ENCODE results near the gene RUNX2. TPM values are rescaled to one million over a fixed set of nuclear protein-coding genes. Genes with fewer than 3 reads are reported as not detected.

The RUNX2 gene
- total RNA-seq, 1 donor from 2014 or later, result 4.3 TPM

GRCh38 chr6:45477790-45478189, 149.7 kb downstream of the RUNX2 start:
- DNase-seq (ENCODE audit: extremely low read depth, low read depth, low spot score), result no peak

DNA sequence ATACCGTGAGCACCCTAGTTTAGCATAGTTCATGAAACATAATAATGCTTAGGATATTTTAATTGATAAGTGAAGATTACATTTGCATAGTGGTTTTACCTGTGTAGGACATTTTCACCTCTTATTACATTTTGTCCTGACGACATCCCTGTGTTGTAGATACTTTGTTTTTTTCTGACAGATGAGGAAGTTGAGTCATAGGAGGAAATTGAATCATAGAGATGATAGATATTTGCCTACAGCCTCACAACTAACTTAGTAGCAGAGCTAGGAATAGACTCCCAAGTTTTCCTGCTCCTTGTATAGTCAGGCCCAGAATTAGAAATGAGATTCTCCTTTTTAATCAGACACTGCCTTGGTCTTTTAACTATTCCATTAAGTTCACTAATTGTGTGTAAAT, 150.1 kb downstream of the RUNX2 start:
- DNase-seq (ENCODE audit: extremely low read depth, low read depth, low spot score), result peak; percentile 56

- DNase-seq (ENCODE audit: extremely low read depth, low read depth, low spot score), result no peak
Measured at GRCh38 chr6:45479834-45480751, 152.0 kb downstream of the RUNX2 start.

GRCh38 chr6:45480752-45481415, 152.8 kb downstream of the RUNX2 start:
- no peak for DNase-seq (ENCODE audit: extremely low read depth, low read depth, low spot score)

DNA sequence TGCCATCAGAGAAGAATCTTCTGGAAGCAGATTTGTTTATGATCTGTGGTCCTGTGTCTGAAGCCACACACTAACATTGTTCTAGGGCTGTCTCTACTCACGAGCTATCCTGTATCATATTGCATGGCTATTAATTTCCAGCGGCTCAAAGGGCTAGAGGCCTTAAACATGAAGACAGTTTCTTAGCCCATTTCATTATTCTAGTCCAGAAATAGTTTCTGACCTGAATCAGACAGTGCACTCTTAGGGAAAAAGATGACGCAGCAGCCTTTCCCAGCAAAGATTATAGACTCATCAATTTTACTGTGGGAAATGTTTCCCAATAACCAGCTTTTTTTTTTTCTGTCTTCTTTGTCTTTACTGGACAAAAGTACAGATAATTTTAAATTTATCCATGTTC, 154.9 kb downstream of the RUNX2 start:
- DNase-seq (ENCODE audit: extremely low read depth, low read depth, low spot score), result no peak

- no peak for DNase-seq (ENCODE audit: extremely low read depth, low read depth, low spot score)
Measured at GRCh38 chr6:45483501-45483900, 155.4 kb downstream of the RUNX2 start.

DNA sequence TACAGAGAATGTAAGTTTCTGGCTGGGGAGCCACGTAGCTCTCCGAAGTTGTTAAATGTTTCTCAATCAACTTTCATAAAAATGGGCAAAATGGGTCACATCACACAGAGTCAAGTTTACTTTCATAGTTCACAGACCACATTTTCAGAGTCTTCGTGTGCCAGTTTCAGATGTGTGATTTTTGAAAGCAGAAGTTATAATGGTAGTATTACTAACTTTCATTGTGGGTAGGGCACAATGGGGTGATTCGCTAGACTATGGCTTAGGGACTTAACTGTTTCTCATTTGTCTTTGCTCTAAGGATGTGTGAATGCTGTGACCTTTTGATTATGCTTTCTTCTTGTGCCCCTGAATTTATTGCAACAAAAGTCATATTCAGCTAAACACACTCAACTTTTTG, 158.6 kb downstream of the RUNX2 start:
- DNase-seq (ENCODE audit: extremely low read depth, low read depth, low spot score), result no peak

GRCh38 chr6:45487645-45488044, 159.5 kb downstream of the RUNX2 start:
- no peak for DNase-seq (ENCODE audit: extremely low read depth, low read depth, low spot score)

- DNase-seq (ENCODE audit: extremely low read depth, low read depth, low spot score), result no peak
Measured at GRCh38 chr6:45488269-45488668, 160.1 kb downstream of the RUNX2 start.

- no peak for DNase-seq (ENCODE audit: extremely low read depth, low read depth, low spot score)
Measured at GRCh38 chr6:45488889-45489288, 160.8 kb downstream of the RUNX2 start.

GRCh38 chr6:45491048-45491735, 163.1 kb downstream of the RUNX2 start:
- DNase-seq (ENCODE audit: extremely low read depth, low read depth, low spot score), result no peak

GRCh38 chr6:45491874-45492273, 163.7 kb downstream of the RUNX2 start:
- no peak for DNase-seq (ENCODE audit: extremely low read depth, low read depth, low spot score)

GRCh38 chr6:45493761-45494160, 165.6 kb downstream of the RUNX2 start:
- no peak for DNase-seq (ENCODE audit: extremely low read depth, low read depth, low spot score)

DNA sequence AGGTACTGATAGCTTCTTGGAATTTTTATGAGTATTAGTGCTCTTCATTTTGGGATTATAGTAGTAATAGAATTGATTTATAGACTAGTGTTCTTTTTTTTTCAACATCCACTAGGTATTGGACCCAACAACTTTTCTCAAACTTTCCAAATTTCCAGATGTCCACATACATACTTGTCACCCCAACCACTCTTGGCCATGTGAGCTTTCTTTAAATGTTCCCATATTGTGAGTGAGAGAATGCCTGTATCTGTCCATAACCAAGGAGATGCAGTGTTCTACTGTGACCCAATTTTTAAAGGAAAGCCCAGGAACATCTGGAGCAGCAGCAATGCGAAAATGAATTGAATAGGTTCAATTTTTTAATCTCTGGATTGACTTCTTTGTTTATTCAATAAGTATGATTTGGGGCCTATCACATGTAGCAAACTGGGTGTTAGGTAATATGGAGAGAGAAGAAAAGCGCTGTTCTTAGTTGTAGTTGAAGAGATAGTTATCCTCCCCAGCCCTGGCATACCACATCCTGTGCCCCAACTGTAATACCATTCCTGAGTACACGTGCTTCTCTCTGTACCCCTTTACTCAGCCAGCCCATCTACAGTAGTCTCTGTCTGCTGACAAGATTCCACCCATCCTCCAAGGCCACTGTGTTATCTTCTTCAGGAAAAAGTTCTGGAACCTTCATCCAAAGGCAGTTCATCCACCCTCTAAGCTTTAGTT, 166.4 kb downstream of the RUNX2 start:
- DNase-seq (ENCODE audit: extremely low read depth, low read depth, low spot score), result no peak

DNA sequence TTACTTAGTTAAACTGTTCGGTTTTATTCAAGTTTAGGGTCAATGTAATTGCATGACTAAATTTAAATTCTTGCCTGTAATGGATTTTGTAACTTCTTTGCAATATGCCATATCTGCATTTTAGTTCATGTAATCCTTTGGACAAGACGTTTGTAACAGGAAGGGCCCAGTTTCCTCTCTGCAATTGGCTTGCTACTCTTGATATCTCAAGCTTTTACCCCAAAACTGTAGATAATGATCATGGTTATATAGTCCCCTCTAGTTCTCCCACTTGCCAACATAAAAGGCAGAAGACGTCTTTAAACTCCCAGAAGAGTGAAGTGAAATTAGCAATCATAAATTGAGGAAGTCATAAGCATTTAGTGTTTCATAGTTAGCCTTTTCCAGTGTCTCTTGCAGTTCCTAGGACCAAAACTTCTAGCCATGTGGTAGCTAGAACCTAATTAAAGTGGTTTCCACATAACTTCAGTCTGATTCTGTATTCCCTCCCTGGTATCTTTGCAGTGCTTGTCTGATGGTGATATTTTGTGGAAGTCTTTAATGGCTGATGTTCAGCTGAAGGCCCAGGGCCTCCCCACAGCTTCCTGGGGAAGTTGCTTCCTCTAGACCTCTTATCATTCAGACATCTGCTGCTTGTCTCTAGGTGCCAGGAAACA, 167.4 kb downstream of the RUNX2 start:
- DNase-seq (ENCODE audit: extremely low read depth, low read depth, low spot score), result no peak

DNA sequence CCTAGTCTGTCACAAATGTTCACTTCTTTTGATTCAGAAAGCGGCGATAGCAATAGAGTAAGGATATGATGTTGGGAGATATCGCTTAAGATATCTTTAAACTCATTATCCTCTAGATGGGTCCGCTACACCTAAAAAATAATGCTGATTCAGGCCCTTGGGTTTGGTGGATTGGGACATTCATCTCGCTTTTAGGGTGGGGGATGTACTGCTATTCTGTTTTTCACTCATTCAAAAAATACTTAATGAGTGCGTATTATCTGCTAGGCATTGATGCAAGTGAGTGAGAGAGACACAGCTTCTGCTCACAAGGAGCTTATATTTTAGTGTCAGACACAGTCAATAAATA, 167.9 kb downstream of the RUNX2 start:
- no peak for DNase-seq (ENCODE audit: extremely low read depth, low read depth, low spot score)

- DNase-seq (ENCODE audit: extremely low read depth, low read depth, low spot score), result no peak
Measured at GRCh38 chr6:45498591-45498990, 170.5 kb downstream of the RUNX2 start.

DNA sequence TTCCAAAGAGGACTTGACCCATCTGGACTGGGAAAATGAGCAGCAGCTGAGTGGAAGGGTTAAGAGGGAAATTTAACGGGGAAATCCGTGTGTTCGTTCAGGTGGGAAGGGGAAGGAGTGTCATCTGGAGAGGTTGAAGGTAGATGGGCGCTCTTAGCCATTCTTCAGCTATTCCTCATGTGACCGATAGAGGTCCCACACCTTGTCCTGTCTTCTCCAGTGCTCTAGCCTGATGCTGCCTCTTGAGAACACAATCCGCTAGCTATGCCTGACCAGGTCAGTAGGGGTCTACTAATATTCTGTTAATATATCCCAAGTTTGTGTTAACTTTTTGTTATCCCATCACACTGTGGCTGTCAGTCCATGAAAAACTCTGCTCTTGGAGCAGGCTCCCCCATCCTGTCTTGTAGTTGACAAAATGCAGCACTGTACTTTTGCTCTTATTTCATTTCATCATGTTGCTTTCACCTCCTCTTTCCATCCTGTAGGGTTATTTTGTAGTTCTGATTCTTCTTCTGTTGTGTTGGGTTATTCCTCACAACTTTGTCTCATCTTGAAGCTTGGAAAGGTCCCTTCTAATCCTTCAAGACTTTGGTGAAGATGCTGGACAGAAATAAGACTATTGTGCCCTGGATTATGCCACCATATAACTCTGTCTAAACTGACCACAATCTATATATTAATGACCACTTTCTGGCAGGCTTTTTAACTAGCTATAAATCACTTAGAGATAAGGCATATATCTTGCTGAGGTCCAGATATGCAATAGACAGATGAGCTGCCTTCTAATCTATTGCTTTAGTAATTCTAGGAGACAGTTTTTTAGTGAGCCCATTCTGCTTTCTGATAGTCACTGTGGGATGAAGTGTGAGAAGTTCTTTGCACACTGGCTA, 173.0 kb downstream of the RUNX2 start:
- DNase-seq (ENCODE audit: extremely low read depth, low read depth, low spot score), result no peak

- no peak for DNase-seq (ENCODE audit: extremely low read depth, low read depth, low spot score)
Measured at GRCh38 chr6:45502456-45502855, 174.3 kb downstream of the RUNX2 start.
